ENCODE results near the gene DUSP12. TPM values are rescaled to one million over a fixed set of nuclear protein-coding genes. Genes with fewer than 3 reads are reported as not detected.

Gene DUSP12
- total RNA-seq, 1 experiment from 2014 or later, result 63.6 TPM

- intact Hi-C loops (cut with micrococcal nuclease; ENCODE audit: unreplicated experiment), result no loop called here
- no peaks in the 10 kb centered on the region for H3K27me3 ChIP-seq (replicated peaks; ENCODE audit: insufficient read depth, low read depth, low read length, poor library complexity)
- ChIA-PET POLR2A (ENCODE audit: low non-redundant PET) (no interaction called here), CTCF (no interaction called here)
- BruUV-seq (replicated peaks), result no TSS peak
- no peak for TF ChIP-seq CTCF (conservative IDR thresholded peaks at IDR 0.05; ENCODE audit: low read depth, low read length)
- no peak for TF ChIP-seq EZH2 (IDR thresholded peaks at IDR 0.05; ENCODE audit: borderline replicate concordance, low read depth, low read length, poor library complexity, severe bottlenecking)
- no peak overlapping the region for H3K4me3 ChIP-seq (ENCODE audit: low read depth, low read length, poor library complexity, severe bottlenecking)
- H3K36me3 ChIP-seq (ENCODE audit: insufficient read depth, low read length, poor library complexity, severe bottlenecking), result peaks cover 19% of the 10 kb centered on the region
- H3K27ac ChIP-seq (ENCODE audit: low read depth, low read length, poor library complexity, severe bottlenecking), result no peak overlapping the region
- no peak for DNase-seq (ENCODE audit: low spot score)
- peaks cover 12% of the 10 kb centered on the region for H3K4me1 ChIP-seq (ENCODE audit: insufficient read depth, low read length, poor library complexity, severe bottlenecking)
- no peaks in the 10 kb centered on the region for H3K9me3 ChIP-seq (ENCODE audit: low read depth, low read length, poor library complexity, severe bottlenecking)
Measured at GRCh38 chr1:161747801-161748200, 1.8 kb upstream of the DUSP12 start.

GRCh38 chr1:161763522-161764098, 14.0 kb downstream of the DUSP12 start:
- Histone ChIP-seq H3K36me3 (ENCODE audit: insufficient read depth, low read length, poor library complexity, severe bottlenecking) (peaks cover 2% of the 10 kb centered on the region), H3K27me3 (replicated peaks; ENCODE audit: insufficient read depth, low read depth, low read length, poor library complexity) (no peaks in the 10 kb centered on the region), H3K27ac (ENCODE audit: low read depth, low read length, poor library complexity, severe bottlenecking) (no peak overlapping the region), H3K4me3 (ENCODE audit: low read depth, low read length, poor library complexity, severe bottlenecking) (no peak overlapping the region), H3K4me1 (ENCODE audit: insufficient read depth, low read length, poor library complexity, severe bottlenecking) (peaks cover 9% of the 10 kb centered on the region), H3K9me3 (ENCODE audit: low read depth, low read length, poor library complexity, severe bottlenecking) (no peaks in the 10 kb centered on the region)
- no TSS peak for BruUV-seq (replicated peaks)
- intact Hi-C loops (cut with micrococcal nuclease; ENCODE audit: unreplicated experiment), result loop anchor here (10.0 kb wide), 2 partner anchors 271 to 511 kb away; no protein-coding TSS in a partner anchor
- CTCF ChIA-PET, result no interaction called here
- TF ChIP-seq EZH2 (IDR thresholded peaks at IDR 0.05; ENCODE audit: borderline replicate concordance, low read depth, low read length, poor library complexity, severe bottlenecking) (no peak), CTCF (conservative IDR thresholded peaks at IDR 0.05; ENCODE audit: low read depth, low read length) (peak; percentile 80)
- DNase-seq (ENCODE audit: low spot score), result peak; percentile 45
- POLR2A ChIA-PET (ENCODE audit: low non-redundant PET), result interaction anchor here (0.6 kb wide), 1 partner anchor 487 kb away, joined by 4 read pairs; no protein-coding TSS in a partner anchor

- CTCF ChIA-PET, result interaction anchor here (0.6 to 2.1 kb wide), 2 partner anchors 131 to 271 kb away, joined by 3 to 4 read pairs; no protein-coding TSS in a partner anchor
- peak within 1 kb of the TSS; percentile 84 for H3K27ac ChIP-seq (ENCODE audit: low read depth, low read length, poor library complexity, severe bottlenecking)
- peak; percentile 96 for DNase-seq (ENCODE audit: low spot score)
- H3K9me3 ChIP-seq (ENCODE audit: low read depth, low read length, poor library complexity, severe bottlenecking), result no peaks in the 10 kb centered on the region
- peak within 1 kb of the TSS; percentile 67 for H3K4me3 ChIP-seq (ENCODE audit: low read depth, low read length, poor library complexity, severe bottlenecking)
- peaks cover 9% of the 10 kb centered on the region for H3K4me1 ChIP-seq (ENCODE audit: insufficient read depth, low read length, poor library complexity, severe bottlenecking)
- no peaks in the 10 kb centered on the region for H3K27me3 ChIP-seq (replicated peaks; ENCODE audit: insufficient read depth, low read depth, low read length, poor library complexity)
- no peaks in the 10 kb centered on the region for H3K36me3 ChIP-seq (ENCODE audit: insufficient read depth, low read length, poor library complexity, severe bottlenecking)
- TF ChIP-seq CTCF (conservative IDR thresholded peaks at IDR 0.05; ENCODE audit: low read depth, low read length) (no peak), EZH2 (IDR thresholded peaks at IDR 0.05; ENCODE audit: borderline replicate concordance, low read depth, low read length, poor library complexity, severe bottlenecking) (no peak)
- BruUV-seq (replicated peaks), result TSS peak; percentile 63
- POLR2A ChIA-PET (ENCODE audit: low non-redundant PET), result interaction anchor here (0.6 kb wide), 1 partner anchor 457 kb away, joined by 3 read pairs; no protein-coding TSS in a partner anchor
- intact Hi-C loops (cut with micrococcal nuclease; ENCODE audit: unreplicated experiment), result loop anchor here (10.0 kb wide), 2 partner anchors 268 to 508 kb away; no protein-coding TSS in a partner anchor
Measured at GRCh38 chr1:161766102-161766981, 16.8 kb downstream of the DUSP12 start, which contains the start of gene ATF6. TSS of gene ATF6 (plus strand) at chr1:161766320. CDS start at chr1:161766361, 41 bp downstream.

All from A673 (cell line).